Neural progenitor cell (in vitro differentiated cells): ENCODE measurements around the gene NEDD8. TPM values are rescaled to one million over a fixed set of nuclear protein-coding genes. Genes with fewer than 3 reads are reported as not detected.
A peak's percentile ranks its signal among the peaks of the same experiment; 100 is the strongest.

ENCODE experiments used
- DNase-seq: peaks from one replicate; pipeline ENCODE4 v3.0.0-alpha.2; 2016; ENCODE audit warnings: low spot score
- H2AFZ ChIP-seq: fragments of 200-600 bp; sonication (generic); replicated peaks from 2 replicates; pipeline ENCODE4 v1.6.1; 2016; ENCODE audit warnings: antibody characterized with exemption
- H3F3A ChIP-seq: fragments of 200-600 bp; sonication (generic); 2 replicates; pipeline ENCODE4 v1.6.1; 2016; ENCODE audit warnings: antibody characterized with exemption, low read depth
- H3K27ac ChIP-seq: fragments of 200-600 bp; sonication (generic); 2 replicates; pipeline ENCODE4 v1.5.1; 2016; ENCODE audit warnings: mild to moderate bottlenecking
- H3K27me3 ChIP-seq: fragments of 200-600 bp; sonication (generic); 2 replicates; pipeline ENCODE4 v1.6.1; 2016; ENCODE audit warnings: mild to moderate bottlenecking, moderate library complexity
- H3K36me3 ChIP-seq: fragments of 200-600 bp; sonication (generic); 2 replicates; pipeline ENCODE4 v1.5.1; 2016
- H3K4me1 ChIP-seq: fragments of 200-600 bp; sonication (generic); 2 replicates; pipeline ENCODE4 v1.6.1; 2016; ENCODE audit warnings: mixed run types
- H3K4me2 ChIP-seq: fragments of 200-600 bp; sonication (generic); 2 replicates; pipeline ENCODE4 v1.6.1; 2016
- H3K4me3 ChIP-seq: fragments of 200-600 bp; sonication (generic); 2 replicates; pipeline ENCODE4 v1.5.1; 2016
- H3K79me2 ChIP-seq: fragments of 200-600 bp; sonication (generic); 2 replicates; pipeline ENCODE4 v1.6.1; 2016; ENCODE audit warnings: low read depth
- H3K9ac ChIP-seq: fragments of 200-600 bp; sonication (generic); 2 replicates; pipeline ENCODE4 v1.6.1; 2016
- H3K9me3 ChIP-seq: fragments of 200-600 bp; sonication (generic); 2 replicates; pipeline ENCODE4 v1.5.1; 2016; ENCODE audit warnings: low read depth
- H4K20me1 ChIP-seq: fragments of 200-600 bp; sonication (generic); 2 replicates; pipeline ENCODE4 v1.6.1; 2016; ENCODE audit warnings: low read depth
- H3K27ac Mint-ChIP-seq: 3 replicates; pipeline ENCODE4 v1.8.0; 2021; ENCODE audit warnings: mixed read lengths
- H3K27me3 Mint-ChIP-seq: 2 replicates; pipeline ENCODE4 v1.8.0; 2022; ENCODE audit warnings: low read depth, mild to moderate bottlenecking, inconsistent platforms, moderate library complexity, mixed read lengths; ENCODE audit not compliant: insufficient read depth
- H3K36me3 Mint-ChIP-seq: 3 replicates; pipeline ENCODE4 v1.8.0; 2021; ENCODE audit warnings: mixed read lengths
- H3K4me1 Mint-ChIP-seq: 3 replicates; pipeline ENCODE4 v1.8.0; 2021; ENCODE audit warnings: mixed read lengths
- H3K4me3 Mint-ChIP-seq: 3 replicates; pipeline ENCODE4 v1.8.0; 2021; ENCODE audit warnings: mild to moderate bottlenecking, moderate library complexity, mixed read lengths
- H3K9me3 Mint-ChIP-seq: 3 replicates; pipeline ENCODE4 v1.8.0; 2020; ENCODE audit warnings: mixed read lengths
- EZH2 ChIP-seq: fragments of 200-600 bp; sonication (generic); IDR thresholded peaks from 2 replicates; pipeline ENCODE4 v1.6.1; 2017; ENCODE audit warnings: antibody characterized with exemption, mild to moderate bottlenecking, moderate library complexity
- EZH2phosphoT487 ChIP-seq: fragments of 200-600 bp; sonication (generic); IDR thresholded peaks from 2 replicates; pipeline ENCODE4 v1.6.1; 2017; ENCODE audit warnings: antibody characterized with exemption
- total RNA-seq: library from RNA; depleted of rRNA; stranded (reverse); fragments of >200 nt; gene quantifications from 2 replicates; pipeline ENCODE4 v1.2.3, GENCODE V29; 2015; ENCODE audit warnings: low replicate concordance
- TF ChIP-seq, protein P1 (sequence below): fragments of 200-600 bp; sonication (generic); IDR thresholded peaks from 2 replicates; pipeline ENCODE4 v1.5.1; 2017; ENCODE audit warnings: antibody characterized with exemption, mild to moderate bottlenecking

NEDD8 gene
- total RNA-seq, 1 donor from 2014 or later: 220 TPM

DNA sequence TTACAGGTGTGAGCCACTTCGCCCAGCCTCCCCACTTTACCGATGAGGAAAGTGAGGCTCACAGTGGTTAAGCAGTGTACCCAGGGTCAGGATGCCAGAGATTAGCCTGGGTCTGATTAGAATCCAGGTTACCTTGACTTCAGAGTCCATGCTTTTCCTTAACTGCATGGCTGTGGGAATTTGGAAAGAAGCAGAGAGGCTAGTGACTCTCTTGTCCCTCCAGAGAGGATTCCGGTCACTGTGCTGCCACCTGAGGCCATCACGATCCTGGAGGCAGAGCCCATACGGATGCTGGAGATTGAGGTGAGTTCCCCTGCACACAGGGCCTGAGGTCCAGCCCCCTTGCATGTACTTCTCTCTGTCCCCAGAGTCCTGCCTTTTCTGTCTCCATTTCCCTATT lies 55.6 kb downstream of the NEDD8 start:
- Histone ChIP-seq H3K4me1 (peaks cover 5% of the 10 kb centered on the region), H3K27ac (no peak overlapping the region), H3K4me2 (no peak overlapping the region), H4K20me1 (peaks cover 22% of the 10 kb centered on the region), H3F3A (peaks cover 11% of the 10 kb centered on the region), H3K9ac (peak overlapping the region; percentile 13), H2AFZ (no peak overlapping the region), H3K4me3 (no peak overlapping the region), H3K9me3 (no peaks in the 10 kb centered on the region), H3K79me2 (peaks cover 16% of the 10 kb centered on the region), H3K36me3 (no peaks in the 10 kb centered on the region), H3K27me3 (no peaks in the 10 kb centered on the region)
- peaks cover 5% of the 10 kb centered on the region for H3K4me1 Mint-ChIP-seq
- H3K36me3 Mint-ChIP-seq: peaks cover 11% of the 10 kb centered on the region
- no peak for DNase-seq
- H3K27me3 Mint-ChIP-seq: peaks cover 2% of the 10 kb centered on the region
- no peak overlapping the region for H3K27ac Mint-ChIP-seq
- TF ChIP-seq, protein P1, sequence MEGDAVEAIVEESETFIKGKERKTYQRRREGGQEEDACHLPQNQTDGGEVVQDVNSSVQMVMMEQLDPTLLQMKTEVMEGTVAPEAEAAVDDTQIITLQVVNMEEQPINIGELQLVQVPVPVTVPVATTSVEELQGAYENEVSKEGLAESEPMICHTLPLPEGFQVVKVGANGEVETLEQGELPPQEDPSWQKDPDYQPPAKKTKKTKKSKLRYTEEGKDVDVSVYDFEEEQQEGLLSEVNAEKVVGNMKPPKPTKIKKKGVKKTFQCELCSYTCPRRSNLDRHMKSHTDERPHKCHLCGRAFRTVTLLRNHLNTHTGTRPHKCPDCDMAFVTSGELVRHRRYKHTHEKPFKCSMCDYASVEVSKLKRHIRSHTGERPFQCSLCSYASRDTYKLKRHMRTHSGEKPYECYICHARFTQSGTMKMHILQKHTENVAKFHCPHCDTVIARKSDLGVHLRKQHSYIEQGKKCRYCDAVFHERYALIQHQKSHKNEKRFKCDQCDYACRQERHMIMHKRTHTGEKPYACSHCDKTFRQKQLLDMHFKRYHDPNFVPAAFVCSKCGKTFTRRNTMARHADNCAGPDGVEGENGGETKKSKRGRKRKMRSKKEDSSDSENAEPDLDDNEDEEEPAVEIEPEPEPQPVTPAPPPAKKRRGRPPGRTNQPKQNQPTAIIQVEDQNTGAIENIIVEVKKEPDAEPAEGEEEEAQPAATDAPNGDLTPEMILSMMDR: no peak
- TF ChIP-seq EZH2phosphoT487: no peak
- no peak for TF ChIP-seq EZH2
- peaks cover 3% of the 10 kb centered on the region for H3K9me3 Mint-ChIP-seq
- H3K4me3 Mint-ChIP-seq: no peak overlapping the region

DNA sequence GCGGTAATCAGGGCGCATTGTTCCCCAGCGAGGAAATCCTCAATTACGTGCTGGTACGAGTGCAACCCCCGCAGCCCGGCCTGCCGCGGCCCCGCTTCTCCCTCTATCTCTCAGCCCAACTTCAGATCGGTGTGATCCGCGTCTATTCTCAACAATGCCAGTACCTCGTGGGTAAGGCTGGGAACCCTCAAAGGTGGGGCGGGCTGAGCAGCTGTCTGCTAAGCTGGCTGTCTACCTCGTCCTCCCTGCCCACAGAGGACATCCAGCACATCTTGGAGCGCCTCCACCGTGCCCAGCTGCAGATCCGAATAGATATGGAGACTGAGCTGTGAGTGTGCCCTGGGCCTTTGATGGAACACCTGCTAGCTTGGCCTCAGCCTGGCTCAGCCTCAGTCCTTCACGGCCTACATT lies 59.3 kb downstream of the NEDD8 start:
- Histone ChIP-seq H3K79me2 (peaks cover 16% of the 10 kb centered on the region), H3K27ac (no peak overlapping the region), H3K9me3 (no peaks in the 10 kb centered on the region), H3K4me3 (peak overlapping the region; percentile 60), H2AFZ (no peak overlapping the region), H3K9ac (no peak overlapping the region), H3K4me1 (peaks cover 5% of the 10 kb centered on the region), H4K20me1 (peaks cover 14% of the 10 kb centered on the region), H3K4me2 (peak overlapping the region; percentile 90), H3K36me3 (no peaks in the 10 kb centered on the region), H3F3A (peaks cover 23% of the 10 kb centered on the region), H3K27me3 (no peaks in the 10 kb centered on the region)
- Mint-ChIP-seq H3K27ac (peak overlapping the region; percentile 50), H3K36me3 (peaks cover 2% of the 10 kb centered on the region), H3K4me3 (peak overlapping the region; percentile 74), H3K9me3 (peaks cover 3% of the 10 kb centered on the region), H3K27me3 (peaks cover 6% of the 10 kb centered on the region), H3K4me1 (peaks cover 7% of the 10 kb centered on the region)
- DNase-seq: peak; percentile 9
- TF ChIP-seq, protein P1: no peak
- TF ChIP-seq EZH2 (no peak), EZH2phosphoT487 (no peak)

DNA sequence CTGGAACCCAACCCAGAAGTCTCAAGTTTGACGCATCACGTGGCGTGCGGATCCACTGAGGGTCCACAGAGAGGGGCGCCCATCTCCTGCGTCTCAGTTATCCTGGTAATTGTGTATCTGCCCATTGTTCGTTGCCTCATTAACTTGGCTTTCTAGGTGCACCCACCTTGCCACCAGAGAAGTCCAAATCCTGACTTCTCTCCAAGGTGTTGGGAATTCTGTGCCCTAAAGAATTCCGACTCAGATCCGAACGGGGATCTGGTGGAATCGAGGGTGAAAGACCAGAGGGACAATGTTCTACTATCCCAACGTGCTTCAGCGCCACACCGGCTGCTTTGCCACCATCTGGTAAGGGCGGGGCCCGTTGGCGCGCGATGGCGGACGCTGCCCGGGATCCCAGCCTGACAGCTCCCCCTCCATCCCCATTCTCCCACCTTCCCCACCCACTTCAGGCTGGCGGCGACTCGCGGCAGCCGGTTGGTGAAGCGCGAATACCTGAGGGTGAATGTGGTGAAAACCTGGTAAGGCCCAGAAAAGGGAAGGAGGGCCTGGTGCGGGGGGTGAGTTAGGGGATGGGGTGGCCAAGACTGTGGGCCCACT lies 59.8 kb downstream of the NEDD8 start:
- Histone ChIP-seq H3K4me1 (peaks cover 5% of the 10 kb centered on the region), H3K36me3 (no peaks in the 10 kb centered on the region), H3F3A (peaks cover 23% of the 10 kb centered on the region), H3K4me3 (peak overlapping the region; percentile 60), H3K4me2 (peak overlapping the region; percentile 90), H4K20me1 (peaks cover 10% of the 10 kb centered on the region), H3K27ac (no peak overlapping the region), H3K27me3 (no peaks in the 10 kb centered on the region), H3K79me2 (peaks cover 16% of the 10 kb centered on the region), H3K9ac (no peak overlapping the region), H2AFZ (peak overlapping the region; percentile 38), H3K9me3 (no peaks in the 10 kb centered on the region)
- H3K4me3 Mint-ChIP-seq: peak overlapping the region; percentile 81
- TF ChIP-seq EZH2phosphoT487: no peak
- TF ChIP-seq EZH2: no peak
- TF ChIP-seq, protein P1: no peak
- H3K9me3 Mint-ChIP-seq: peaks cover 3% of the 10 kb centered on the region
- peaks cover 2% of the 10 kb centered on the region for H3K36me3 Mint-ChIP-seq
- H3K27ac Mint-ChIP-seq: no peak overlapping the region
- peak; percentile 45 for DNase-seq
- H3K4me1 Mint-ChIP-seq: peaks cover 7% of the 10 kb centered on the region
- peaks cover 6% of the 10 kb centered on the region for H3K27me3 Mint-ChIP-seq
